ENCODE data around the gene APLP1. TPM values are rescaled to one million over a fixed set of nuclear protein-coding genes. Genes with fewer than 3 reads are reported as not detected.
A peak's percentile ranks its signal among the peaks of the same experiment; 100 is the strongest.
"Not testable (repeated sequence)": the region's sequence is repeated elsewhere in the genome, so short reads cannot be mapped to it uniquely, and the experiment has no call there.

The APLP1 gene
- total RNA-seq, 1 experiment from 2014 or later: 14.9 TPM

DNA sequence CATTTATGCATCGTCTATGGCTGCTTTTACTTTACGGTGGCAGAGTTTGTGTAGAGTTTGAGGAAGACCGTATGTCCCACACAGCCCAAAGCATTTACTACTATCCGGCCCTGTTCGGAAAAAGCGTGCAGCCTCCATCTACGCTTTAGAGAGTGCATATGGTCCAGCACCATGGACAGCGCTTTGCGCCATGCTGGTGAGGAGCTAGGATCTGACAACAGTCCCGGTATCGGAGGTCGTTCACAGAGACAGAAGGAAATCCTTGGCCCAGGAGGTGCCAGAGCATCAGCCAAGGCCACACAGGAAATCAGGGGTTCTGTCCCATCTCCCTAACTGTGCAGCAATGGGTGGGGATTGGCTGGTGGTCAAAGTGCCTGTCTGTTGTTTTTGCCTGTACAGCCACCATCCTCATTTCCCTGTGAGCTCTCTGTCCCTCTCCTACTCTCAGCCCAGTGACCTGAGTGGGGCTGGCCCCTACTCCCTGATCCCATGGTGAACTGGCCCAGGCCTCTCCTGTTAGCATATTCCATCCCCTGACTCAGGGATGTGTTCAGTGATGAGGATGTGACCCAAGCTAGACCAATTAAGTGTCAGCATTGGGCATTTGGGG is 39.6 kb upstream of the APLP1 start:
- BruUV-seq (replicated peaks): no TSS peak
- Histone ChIP-seq H3K9me3 (ENCODE audit: low read depth, low read length, poor library complexity, severe bottlenecking) (no peaks in the 10 kb centered on the region), H3K27me3 (replicated peaks; ENCODE audit: insufficient read depth, low read depth, low read length, poor library complexity) (peaks cover 44% of the 10 kb centered on the region), H3K27ac (ENCODE audit: low read depth, low read length, poor library complexity, severe bottlenecking) (no peak overlapping the region), H3K4me1 (ENCODE audit: insufficient read depth, low read length, poor library complexity, severe bottlenecking) (no peaks in the 10 kb centered on the region), H3K36me3 (ENCODE audit: insufficient read depth, low read length, poor library complexity, severe bottlenecking) (no peaks in the 10 kb centered on the region), H3K4me3 (ENCODE audit: low read depth, low read length, poor library complexity, severe bottlenecking) (no peak overlapping the region)
- peak; percentile 75 for DNase-seq (ENCODE audit: low spot score)
- POLR2A ChIA-PET (ENCODE audit: low non-redundant PET): no interaction called here
- CTCF ChIA-PET: interaction anchor here (1.0 kb wide), 1 partner anchor 9 kb away, joined by 6 read pairs; no protein-coding TSS in a partner anchor
- intact Hi-C loops (cut with micrococcal nuclease; ENCODE audit: unreplicated experiment): no loop called here
- TF ChIP-seq EZH2 (IDR thresholded peaks at IDR 0.05; ENCODE audit: borderline replicate concordance, low read depth, low read length, poor library complexity, severe bottlenecking) (no peak), CTCF (conservative IDR thresholded peaks at IDR 0.05; ENCODE audit: low read depth, low read length) (no peak)

GRCh38 chr19:35830986-35831385 is 37.4 kb upstream of the APLP1 start:
- no peaks in the 10 kb centered on the region for H3K4me1 ChIP-seq (ENCODE audit: insufficient read depth, low read length, poor library complexity, severe bottlenecking)
- ChIA-PET POLR2A (ENCODE audit: low non-redundant PET) (no interaction called here), CTCF (no interaction called here)
- H3K4me3 ChIP-seq (ENCODE audit: low read depth, low read length, poor library complexity, severe bottlenecking): no peak overlapping the region
- no peak overlapping the region for H3K27ac ChIP-seq (ENCODE audit: low read depth, low read length, poor library complexity, severe bottlenecking)
- H3K27me3 ChIP-seq (replicated peaks; ENCODE audit: insufficient read depth, low read depth, low read length, poor library complexity): peaks cover 51% of the 10 kb centered on the region
- no peaks in the 10 kb centered on the region for H3K9me3 ChIP-seq (ENCODE audit: low read depth, low read length, poor library complexity, severe bottlenecking)
- BruUV-seq (replicated peaks): no TSS peak
- intact Hi-C loops (cut with micrococcal nuclease; ENCODE audit: unreplicated experiment): no loop called here
- no peaks in the 10 kb centered on the region for H3K36me3 ChIP-seq (ENCODE audit: insufficient read depth, low read length, poor library complexity, severe bottlenecking)
- DNase-seq (ENCODE audit: low spot score): no peak
- TF ChIP-seq EZH2 (IDR thresholded peaks at IDR 0.05; ENCODE audit: borderline replicate concordance, low read depth, low read length, poor library complexity, severe bottlenecking): no peak
- TF ChIP-seq CTCF (conservative IDR thresholded peaks at IDR 0.05; ENCODE audit: low read depth, low read length): no peak

DNA sequence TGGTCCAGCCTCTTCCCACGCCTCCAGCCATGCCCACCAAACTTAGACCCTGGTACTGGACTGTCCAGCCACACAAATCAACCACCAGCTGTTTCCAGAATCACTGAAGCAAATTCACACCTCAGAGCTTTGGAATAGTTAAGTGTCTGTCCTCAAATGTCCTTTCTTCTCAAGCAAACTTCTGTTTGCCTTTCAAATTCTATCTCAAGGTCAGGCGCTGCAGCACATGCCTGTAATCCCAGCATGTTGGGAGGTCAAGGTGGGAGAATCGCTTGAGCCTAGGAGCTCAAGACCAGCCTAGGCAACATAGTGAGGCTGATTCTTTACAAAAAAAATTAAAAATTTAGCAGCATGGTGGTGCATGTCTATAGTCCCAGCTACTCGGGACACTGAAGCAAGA is 36.3 kb upstream of the APLP1 start:
- POLR2A ChIA-PET (ENCODE audit: low non-redundant PET): no interaction called here
- intact Hi-C loops (cut with micrococcal nuclease; ENCODE audit: unreplicated experiment): no loop called here
- BruUV-seq (replicated peaks): no TSS peak
- Histone ChIP-seq H3K27ac (ENCODE audit: low read depth, low read length, poor library complexity, severe bottlenecking) (no peak overlapping the region), H3K4me1 (ENCODE audit: insufficient read depth, low read length, poor library complexity, severe bottlenecking) (no peaks in the 10 kb centered on the region), H3K9me3 (ENCODE audit: low read depth, low read length, poor library complexity, severe bottlenecking) (no peaks in the 10 kb centered on the region), H3K36me3 (ENCODE audit: insufficient read depth, low read length, poor library complexity, severe bottlenecking) (no peaks in the 10 kb centered on the region), H3K4me3 (ENCODE audit: low read depth, low read length, poor library complexity, severe bottlenecking) (no peak overlapping the region), H3K27me3 (replicated peaks; ENCODE audit: insufficient read depth, low read depth, low read length, poor library complexity) (peaks cover 51% of the 10 kb centered on the region)
- no peak for DNase-seq (ENCODE audit: low spot score)
- CTCF ChIA-PET: no interaction called here
- TF ChIP-seq EZH2 (IDR thresholded peaks at IDR 0.05; ENCODE audit: borderline replicate concordance, low read depth, low read length, poor library complexity, severe bottlenecking): no peak

DNA sequence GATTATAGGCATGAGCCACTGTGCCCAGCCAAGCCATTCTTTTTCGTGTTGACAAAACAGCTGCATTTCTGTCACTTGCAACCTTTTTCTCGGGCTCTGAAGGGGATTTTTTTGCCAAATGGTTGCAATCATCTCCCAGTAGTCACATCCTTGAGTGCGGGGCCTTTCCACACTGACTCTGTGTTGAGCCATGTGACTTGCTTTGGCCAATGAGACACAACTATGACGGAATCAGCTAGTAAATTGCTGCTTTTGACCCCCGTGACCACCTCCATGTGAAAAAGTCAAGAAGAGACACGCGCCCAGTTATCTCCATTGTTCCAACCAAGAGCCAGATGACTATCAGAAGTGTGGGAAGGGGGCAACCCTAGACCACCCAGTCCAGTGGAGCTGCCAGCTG is 34.4 kb upstream of the APLP1 start:
- Histone ChIP-seq H3K4me1 (ENCODE audit: insufficient read depth, low read length, poor library complexity, severe bottlenecking) (no peaks in the 10 kb centered on the region), H3K27ac (ENCODE audit: low read depth, low read length, poor library complexity, severe bottlenecking) (no peak overlapping the region), H3K27me3 (replicated peaks; ENCODE audit: insufficient read depth, low read depth, low read length, poor library complexity) (peaks cover 52% of the 10 kb centered on the region), H3K4me3 (ENCODE audit: low read depth, low read length, poor library complexity, severe bottlenecking) (no peak overlapping the region), H3K9me3 (ENCODE audit: low read depth, low read length, poor library complexity, severe bottlenecking) (no peaks in the 10 kb centered on the region), H3K36me3 (ENCODE audit: insufficient read depth, low read length, poor library complexity, severe bottlenecking) (no peaks in the 10 kb centered on the region)
- no TSS peak for BruUV-seq (replicated peaks)
- TF ChIP-seq EZH2 (IDR thresholded peaks at IDR 0.05; ENCODE audit: borderline replicate concordance, low read depth, low read length, poor library complexity, severe bottlenecking) (no peak), CTCF (conservative IDR thresholded peaks at IDR 0.05; ENCODE audit: low read depth, low read length) (no peak)
- CTCF ChIA-PET: no interaction called here
- POLR2A ChIA-PET (ENCODE audit: low non-redundant PET): no interaction called here
- no peak for DNase-seq (ENCODE audit: low spot score)
- intact Hi-C loops (cut with micrococcal nuclease; ENCODE audit: unreplicated experiment): no loop called here

GRCh38 chr19:35836096-35836495 is 32.3 kb upstream of the APLP1 start:
- BruUV-seq (replicated peaks); H3K4me1 ChIP-seq (ENCODE audit: insufficient read depth, low read length, poor library complexity, severe bottlenecking); H3K4me3 ChIP-seq (ENCODE audit: low read depth, low read length, poor library complexity, severe bottlenecking); H3K36me3 ChIP-seq (ENCODE audit: insufficient read depth, low read length, poor library complexity, severe bottlenecking); H3K27ac ChIP-seq (ENCODE audit: low read depth, low read length, poor library complexity, severe bottlenecking); H3K9me3 ChIP-seq (ENCODE audit: low read depth, low read length, poor library complexity, severe bottlenecking); CTCF ChIA-PET; POLR2A ChIA-PET (ENCODE audit: low non-redundant PET); intact Hi-C loops (cut with micrococcal nuclease; ENCODE audit: unreplicated experiment); DNase-seq (ENCODE audit: low spot score): not testable (repeated sequence)
- H3K27me3 ChIP-seq (replicated peaks; ENCODE audit: insufficient read depth, low read depth, low read length, poor library complexity): peaks cover 49% of the 10 kb centered on the region
